C4-2B (cell line): Measurements from ENCODE around the gene SH3GL1.

Experiments used
- H3K27ac ChIP-seq: fragments of 450-650 bp; 2 replicates; pipeline ENCODE4 v1.5.1; 2017
- ZFX ChIP-seq: fragments of 450-650 bp; IDR thresholded peaks from 2 replicates; pipeline ENCODE4 v1.6.1; 2017
- TF ChIP-seq, protein P1 (sequence below): fragments of 450-650 bp; conservative IDR thresholded peaks from 2 replicates; pipeline ENCODE4 v1.5.1; 2017; ENCODE audit warnings: mild to moderate bottlenecking

Gene SH3GL1

DNA sequence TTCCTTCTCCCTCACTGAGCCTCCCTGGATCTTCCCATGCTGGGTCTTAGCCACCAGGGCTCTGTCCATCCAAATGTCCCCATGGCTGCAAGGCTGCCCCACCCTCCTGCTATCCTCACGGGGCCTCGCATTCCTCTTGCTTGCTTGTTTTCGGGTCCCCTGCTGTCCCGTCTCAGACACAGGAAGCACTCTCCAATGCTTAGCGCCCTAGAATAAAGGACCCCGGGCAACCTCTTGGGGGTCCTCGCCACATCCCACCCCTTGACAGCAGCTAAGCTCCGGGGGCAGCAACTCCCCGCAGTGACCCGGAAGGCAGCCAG, 23.7 kb downstream of the SH3GL1 start:
- TF ChIP-seq ZFX = no peak
- TF ChIP-seq, protein P1, sequence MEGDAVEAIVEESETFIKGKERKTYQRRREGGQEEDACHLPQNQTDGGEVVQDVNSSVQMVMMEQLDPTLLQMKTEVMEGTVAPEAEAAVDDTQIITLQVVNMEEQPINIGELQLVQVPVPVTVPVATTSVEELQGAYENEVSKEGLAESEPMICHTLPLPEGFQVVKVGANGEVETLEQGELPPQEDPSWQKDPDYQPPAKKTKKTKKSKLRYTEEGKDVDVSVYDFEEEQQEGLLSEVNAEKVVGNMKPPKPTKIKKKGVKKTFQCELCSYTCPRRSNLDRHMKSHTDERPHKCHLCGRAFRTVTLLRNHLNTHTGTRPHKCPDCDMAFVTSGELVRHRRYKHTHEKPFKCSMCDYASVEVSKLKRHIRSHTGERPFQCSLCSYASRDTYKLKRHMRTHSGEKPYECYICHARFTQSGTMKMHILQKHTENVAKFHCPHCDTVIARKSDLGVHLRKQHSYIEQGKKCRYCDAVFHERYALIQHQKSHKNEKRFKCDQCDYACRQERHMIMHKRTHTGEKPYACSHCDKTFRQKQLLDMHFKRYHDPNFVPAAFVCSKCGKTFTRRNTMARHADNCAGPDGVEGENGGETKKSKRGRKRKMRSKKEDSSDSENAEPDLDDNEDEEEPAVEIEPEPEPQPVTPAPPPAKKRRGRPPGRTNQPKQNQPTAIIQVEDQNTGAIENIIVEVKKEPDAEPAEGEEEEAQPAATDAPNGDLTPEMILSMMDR = no peak

DNA sequence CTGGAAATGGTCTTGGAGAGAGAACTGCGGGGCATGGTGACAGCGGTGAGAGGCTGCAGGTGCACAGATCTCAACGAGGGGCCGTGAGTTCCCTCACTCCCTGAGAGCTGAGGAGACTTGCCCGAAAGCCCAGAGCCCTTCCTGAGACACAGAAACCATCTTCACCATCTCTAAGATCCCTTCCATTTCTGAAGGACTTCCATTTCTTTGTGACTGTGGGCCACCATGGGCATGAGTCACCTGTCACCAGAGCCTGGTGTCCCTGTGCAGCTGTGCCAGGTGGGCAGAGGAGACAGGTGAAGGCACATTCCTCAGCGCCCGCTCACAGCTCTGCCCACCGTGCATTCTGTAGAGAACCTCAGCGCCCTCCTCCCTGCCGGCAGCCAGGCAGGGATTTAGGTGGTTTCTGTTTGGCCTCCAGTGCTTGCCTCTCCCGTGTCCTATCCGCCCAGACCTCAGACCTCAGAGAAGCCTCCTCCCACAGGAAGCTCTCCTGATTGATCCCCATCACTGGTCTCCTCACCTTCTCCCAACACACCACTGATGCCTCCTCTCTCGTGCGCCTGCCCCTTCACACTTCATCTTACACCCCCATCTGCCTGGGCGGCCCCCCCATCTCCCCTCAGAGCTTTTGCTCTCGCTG, 24.2 kb downstream of the SH3GL1 start:
- no peak overlapping the region for H3K27ac ChIP-seq
- TF ChIP-seq, protein P1 = no peak
- no peak for TF ChIP-seq ZFX

More for the DNA sequence above, 23.7 kb downstream of the SH3GL1 start:
- no peak overlapping the region for H3K27ac ChIP-seq

DNA sequence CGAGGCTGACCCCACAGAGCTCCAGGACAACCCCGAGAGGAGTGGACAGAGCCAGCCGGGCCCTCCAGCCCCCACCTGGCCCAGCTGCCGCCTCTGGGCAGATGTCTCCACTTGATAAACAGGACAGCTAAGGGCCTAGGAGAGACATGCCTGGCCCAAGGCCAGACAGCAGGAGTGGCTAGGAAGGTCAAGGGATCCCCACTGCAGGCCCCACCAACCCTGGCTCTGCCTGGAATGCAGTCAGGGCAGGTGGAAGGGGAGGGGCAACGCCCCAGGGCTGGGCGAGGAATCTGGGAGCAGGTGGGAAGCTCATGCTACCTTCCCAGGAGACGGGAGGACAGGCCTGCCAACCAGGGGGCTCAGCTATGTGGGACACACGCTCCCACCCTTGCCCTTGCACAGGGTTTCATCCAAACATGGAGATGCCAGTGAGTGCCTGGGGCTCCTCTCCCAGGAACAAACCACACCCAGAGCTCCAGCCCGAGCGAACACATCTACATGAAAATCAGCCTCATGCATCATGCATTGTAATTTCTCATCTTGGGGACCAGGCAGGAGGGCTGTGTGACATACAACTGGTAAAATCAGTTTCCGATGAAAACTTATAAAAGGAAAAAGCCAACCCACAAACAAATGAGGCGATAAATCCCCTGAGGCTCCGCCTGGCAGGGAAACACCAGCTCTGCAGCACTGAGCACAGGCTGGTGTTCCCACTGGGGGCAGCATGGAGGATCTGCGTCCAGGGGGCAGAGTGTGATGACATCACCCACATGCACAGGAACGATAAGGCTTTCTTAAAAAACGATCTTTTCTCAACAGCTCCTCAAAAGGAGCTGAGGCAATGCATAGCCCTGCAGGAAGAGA, 25.0 kb downstream of the SH3GL1 start:
- no peak overlapping the region; the same call in 1 of the 2 replicates for H3K27ac ChIP-seq
- TF ChIP-seq ZFX = no peak
- TF ChIP-seq, protein P1 = no peak

DNA sequence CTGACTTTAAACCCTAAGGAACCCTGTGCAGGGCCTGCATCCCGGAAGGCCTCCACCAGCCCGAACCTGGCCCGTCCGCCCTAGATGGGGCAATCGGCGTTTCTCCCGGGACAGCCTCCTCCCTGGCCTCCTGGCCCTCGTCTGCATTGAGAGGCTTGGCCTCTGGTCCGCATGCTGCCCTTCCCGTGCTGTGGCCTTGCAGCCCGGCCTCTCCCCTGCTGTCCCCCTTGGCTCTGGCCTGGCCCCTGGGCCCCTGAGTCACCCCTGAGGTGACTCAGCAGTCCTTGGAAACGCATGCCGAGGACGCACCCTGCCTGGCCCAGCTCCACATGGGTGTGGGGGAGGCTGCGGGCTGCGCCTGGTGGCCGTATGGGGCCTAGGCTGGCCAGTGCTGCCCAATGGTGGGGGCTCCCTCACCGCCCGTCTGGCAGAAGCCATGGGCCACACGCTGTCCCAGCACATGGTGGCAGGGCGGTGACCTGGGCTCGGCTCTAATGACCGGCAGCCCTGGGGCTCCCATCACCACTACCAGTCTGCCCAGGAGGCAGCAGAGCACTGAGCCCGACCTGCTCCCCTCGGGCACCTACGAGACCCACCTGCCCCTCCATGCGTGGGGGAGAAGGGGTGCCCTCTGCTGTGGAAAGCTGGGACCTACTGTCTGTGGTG, 25.7 kb downstream of the SH3GL1 start:
- TF ChIP-seq, protein P1 = no peak
- no peak overlapping the region; the same call in 1 of the 2 replicates for H3K27ac ChIP-seq

DNA sequence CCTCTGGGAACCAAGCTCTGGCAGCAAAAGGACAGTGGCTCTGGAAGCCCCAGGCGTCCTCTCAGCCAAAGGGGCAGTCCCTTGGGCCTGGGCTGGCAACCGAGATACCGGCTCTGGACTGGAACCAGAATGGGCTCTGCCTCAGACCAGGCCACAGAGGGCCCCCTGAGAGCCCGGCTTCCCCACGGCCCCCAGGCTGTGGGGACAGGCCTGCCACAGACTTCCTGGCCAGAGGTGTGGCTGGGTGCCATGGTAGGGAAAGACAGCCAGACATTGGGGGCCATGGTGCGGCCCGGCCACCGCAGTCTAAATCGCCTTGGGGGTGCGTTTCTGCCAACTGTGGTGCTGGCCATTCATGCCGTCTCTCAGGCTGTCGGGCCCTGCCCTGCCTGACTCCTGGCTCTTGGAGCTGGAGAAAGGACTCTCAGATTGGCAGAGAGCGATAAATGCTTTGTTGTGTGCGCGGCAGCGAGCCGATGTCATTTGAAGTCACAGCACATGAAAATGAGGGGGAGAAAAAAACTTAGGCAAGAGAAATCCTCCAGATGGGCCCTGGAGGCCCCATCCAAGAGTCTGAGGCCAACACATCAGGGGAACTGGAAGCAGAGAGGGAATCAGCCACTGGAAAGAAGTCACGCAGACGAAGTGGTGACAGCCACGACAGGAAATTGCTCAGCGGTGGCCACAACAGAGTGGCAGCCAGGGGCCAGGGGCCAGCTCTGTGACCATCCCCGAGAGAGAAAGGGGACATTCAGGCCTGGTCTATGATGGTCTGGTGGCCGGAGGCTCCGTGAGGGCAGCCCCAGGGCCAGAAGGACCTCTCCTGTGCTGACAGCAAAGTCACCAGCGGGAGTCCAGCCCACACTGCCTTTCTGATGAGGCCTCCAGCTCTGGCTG, 26.5 kb downstream of the SH3GL1 start:
- no peak overlapping the region for H3K27ac ChIP-seq
- no peak for TF ChIP-seq ZFX
- TF ChIP-seq, protein P1 = no peak

DNA sequence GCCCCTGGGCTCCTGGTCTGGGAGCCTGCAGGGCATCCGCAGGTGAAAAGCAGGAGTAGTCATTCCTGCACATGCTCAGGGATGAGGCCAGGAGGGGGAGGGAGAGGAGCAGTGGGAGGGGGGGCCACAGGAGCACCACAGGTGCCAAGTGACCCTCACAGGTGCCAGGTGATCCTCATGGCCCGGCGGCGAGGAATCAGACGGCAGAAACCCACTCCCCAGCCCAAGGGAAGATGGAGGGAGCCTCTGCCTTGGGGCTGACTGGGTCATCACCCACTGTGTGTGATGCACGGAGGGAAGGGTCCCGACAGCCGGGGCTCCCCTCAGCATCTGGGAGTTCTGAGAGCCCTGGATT, 27.4 kb downstream of the SH3GL1 start:
- no peak overlapping the region for H3K27ac ChIP-seq
- TF ChIP-seq ZFX = no peak
- TF ChIP-seq, protein P1 = no peak
